Measurements from ENCODE around the gene DSC3. TPM values are rescaled to one million over a fixed set of nuclear protein-coding genes. Genes with fewer than 3 reads are reported as not detected.

DSC3 gene
- total RNA-seq, 1 experiment from 2014 or later = 9.8 TPM

- Mint-ChIP-seq H3K27me3 (ENCODE audit: unreplicated experiment) (no peaks in the 10 kb centered on the region), H3K4me1 (ENCODE audit: low read depth, unreplicated experiment) (no peaks in the 10 kb centered on the region), H3K36me3 (ENCODE audit: insufficient read depth, unreplicated experiment) (no peaks in the 10 kb centered on the region), H3K27ac (ENCODE audit: unreplicated experiment) (no peak overlapping the region), H3K4me3 (ENCODE audit: low read depth, unreplicated experiment) (no peak overlapping the region), H3K9me3 (ENCODE audit: low read depth, unreplicated experiment) (no peaks in the 10 kb centered on the region)
- CTCF ChIA-PET = no interaction called here
- no peak for TF ChIP-seq CTCF (IDR thresholded peaks at IDR 0.05; ENCODE audit: unreplicated experiment)
- DNase-seq = no peak
- BruUV-seq (replicated peaks) = no TSS peak
- intact Hi-C loops (cut with micrococcal nuclease; ENCODE audit: unreplicated experiment) = no loop called here
These were observed 85.5 kb downstream of the DSC3 start for GRCh38 chr18:30957066-30957465.

GRCh38 chr18:30954262-30954661 lies 88.3 kb downstream of the DSC3 start:
- TF ChIP-seq CTCF (IDR thresholded peaks at IDR 0.05; ENCODE audit: unreplicated experiment) = no peak
- Mint-ChIP-seq H3K36me3 (ENCODE audit: insufficient read depth, unreplicated experiment) (no peaks in the 10 kb centered on the region), H3K27me3 (ENCODE audit: unreplicated experiment) (no peaks in the 10 kb centered on the region), H3K27ac (ENCODE audit: unreplicated experiment) (no peak overlapping the region), H3K4me1 (ENCODE audit: low read depth, unreplicated experiment) (no peaks in the 10 kb centered on the region), H3K4me3 (ENCODE audit: low read depth, unreplicated experiment) (no peak overlapping the region), H3K9me3 (ENCODE audit: low read depth, unreplicated experiment) (no peaks in the 10 kb centered on the region)
- BruUV-seq (replicated peaks) = no TSS peak
- intact Hi-C loops (cut with micrococcal nuclease; ENCODE audit: unreplicated experiment) = no loop called here
- CTCF ChIA-PET = no interaction called here
- DNase-seq = no peak

GRCh38 chr18:30945761-30946160 lies 96.8 kb downstream of the DSC3 start:
- Mint-ChIP-seq H3K27ac (ENCODE audit: unreplicated experiment) (no peak overlapping the region), H3K9me3 (ENCODE audit: low read depth, unreplicated experiment) (peaks cover 5% of the 10 kb centered on the region), H3K36me3 (ENCODE audit: insufficient read depth, unreplicated experiment) (no peaks in the 10 kb centered on the region), H3K27me3 (ENCODE audit: unreplicated experiment) (no peaks in the 10 kb centered on the region), H3K4me3 (ENCODE audit: low read depth, unreplicated experiment) (no peak overlapping the region), H3K4me1 (ENCODE audit: low read depth, unreplicated experiment) (no peaks in the 10 kb centered on the region)
- CTCF ChIA-PET = no interaction called here
- BruUV-seq (replicated peaks) = no TSS peak
- intact Hi-C loops (cut with micrococcal nuclease; ENCODE audit: unreplicated experiment) = no loop called here
- TF ChIP-seq CTCF (IDR thresholded peaks at IDR 0.05; ENCODE audit: unreplicated experiment) = no peak
- DNase-seq = no peak

GRCh38 chr18:30944773-30945417 lies 97.6 kb downstream of the DSC3 start:
- no peak overlapping the region for H3K27ac Mint-ChIP-seq (ENCODE audit: unreplicated experiment)
- no TSS peak for BruUV-seq (replicated peaks)
- TF ChIP-seq CTCF (IDR thresholded peaks at IDR 0.05; ENCODE audit: unreplicated experiment) = no peak
- no peak for DNase-seq
- intact Hi-C loops (cut with micrococcal nuclease; ENCODE audit: unreplicated experiment) = no loop called here
- H3K36me3 Mint-ChIP-seq (ENCODE audit: insufficient read depth, unreplicated experiment) = no peaks in the 10 kb centered on the region
- CTCF ChIA-PET = no interaction called here
- H3K9me3 Mint-ChIP-seq (ENCODE audit: low read depth, unreplicated experiment) = peaks cover 8% of the 10 kb centered on the region
- H3K4me3 Mint-ChIP-seq (ENCODE audit: low read depth, unreplicated experiment) = no peak overlapping the region
- no peaks in the 10 kb centered on the region for H3K27me3 Mint-ChIP-seq (ENCODE audit: unreplicated experiment)
- no peaks in the 10 kb centered on the region for H3K4me1 Mint-ChIP-seq (ENCODE audit: low read depth, unreplicated experiment)

Data from Calu3 (cell line).